SK-N-SH treated with all-trans-retinoic acid at 6 μM for 48 hours (cell line): ENCODE data around the gene SAT1.

ENCODE experiments used
- ATAC-seq: fragments of 200-7000 bp; cut with Tn5 transposase; 3 replicates; pipeline ENCODE4 v1.9.1; 2020; ENCODE audit warnings: mild to moderate bottlenecking, moderate library complexity
- ARNTL ChIP-seq: fragments of 450-650 bp; formaldehyde crosslinking; IDR thresholded peaks from 2 replicates; pipeline ENCODE4 v1.5.0; 2020; ENCODE audit warnings: low read depth, mild to moderate bottlenecking, moderate library complexity, borderline replicate concordance
- BACH2 ChIP-seq: fragments of 250-450 bp; sonication (Bioruptor Pico); IDR thresholded peaks from 2 replicates; pipeline ENCODE4 v1.9.0; 2021; ENCODE audit warnings: mild to moderate bottlenecking, borderline replicate concordance
- CSDC2 ChIP-seq: fragments of 250-450 bp; sonication (Bioruptor Pico); IDR thresholded peaks from 2 replicates; pipeline ENCODE4 v1.5.0; 2020; ENCODE audit warnings: mild to moderate bottlenecking, moderate library complexity
- GLIS3 ChIP-seq: fragments of 250-450 bp; sonication (Bioruptor Pico); IDR thresholded peaks from 2 replicates; pipeline ENCODE4 v1.5.0; 2020; ENCODE audit warnings: mild to moderate bottlenecking, moderate library complexity
- OSR1 ChIP-seq: fragments of 250-450 bp; sonication (Bioruptor Pico); IDR thresholded peaks from 2 replicates; pipeline ENCODE4 v1.8.0; 2022; ENCODE audit warnings: moderate library complexity, mild to moderate bottlenecking, inconsistent platforms
- PPARA ChIP-seq: fragments of 250-450 bp; sonication (Bioruptor Pico); IDR thresholded peaks from 2 replicates; pipeline ENCODE4 v1.5.0; 2020; ENCODE audit warnings: mild to moderate bottlenecking, borderline replicate concordance
- RARB ChIP-seq: fragments of 250-450 bp; sonication (Bioruptor Pico); IDR thresholded peaks from 2 replicates; pipeline ENCODE4 v1.8.0; 2021; ENCODE audit warnings: mild to moderate bottlenecking, moderate library complexity
- SNAI2 ChIP-seq: fragments of 250-450 bp; sonication (Bioruptor Pico); IDR thresholded peaks from 2 replicates; pipeline ENCODE4 v1.5.0; 2020; ENCODE audit warnings: mild to moderate bottlenecking, moderate library complexity
- TCF4 ChIP-seq: fragments of 250-450 bp; sonication (Bioruptor Pico); IDR thresholded peaks from 2 replicates; pipeline ENCODE4 v1.8.0; 2021; ENCODE audit warnings: mild to moderate bottlenecking, moderate library complexity, borderline replicate concordance
- ZFP3 ChIP-seq: fragments of 250-450 bp; sonication (Bioruptor Pico); IDR thresholded peaks from 2 replicates; pipeline ENCODE4 v1.5.0; 2020; ENCODE audit warnings: mild to moderate bottlenecking, moderate library complexity
- ZFP30 ChIP-seq: fragments of 450-650 bp; formaldehyde crosslinking; IDR thresholded peaks from 2 replicates; pipeline ENCODE4 v1.5.0; 2022; ENCODE audit warnings: mild to moderate bottlenecking, moderate library complexity
- ZNF565 ChIP-seq: fragments of 450-650 bp; formaldehyde crosslinking; conservative IDR thresholded peaks from 2 replicates; pipeline ENCODE4 v1.5.0; 2020; ENCODE audit warnings: low read depth, mild to moderate bottlenecking, moderate library complexity
- ZNF70 ChIP-seq: fragments of 450-650 bp; formaldehyde crosslinking; IDR thresholded peaks from 2 replicates; pipeline ENCODE4 v1.5.0; 2020; ENCODE audit warnings: mild to moderate bottlenecking, moderate library complexity
- TF ChIP-seq, protein P1 (sequence below): fragments of 250-450 bp; sonication (Bioruptor Pico); IDR thresholded peaks from 2 replicates; pipeline ENCODE4 v1.8.0; 2021; ENCODE audit warnings: low read depth, mild to moderate bottlenecking, moderate library complexity, borderline replicate concordance
- TF ChIP-seq, protein P2 (sequence below): fragments of 250-450 bp; sonication (Bioruptor Pico); IDR thresholded peaks from 2 replicates; pipeline ENCODE4 v1.5.1; 2021; ENCODE audit warnings: mild to moderate bottlenecking, moderate library complexity
- TF ChIP-seq, protein P3 (sequence below): fragments of 250-450 bp; sonication (Bioruptor Pico); IDR thresholded peaks from 2 replicates; pipeline ENCODE4 v1.5.0; 2020; ENCODE audit warnings: mild to moderate bottlenecking, moderate library complexity
- TF ChIP-seq, protein P4 (sequence below): fragments of 250-450 bp; sonication (Bioruptor Pico); IDR thresholded peaks from 2 replicates; pipeline ENCODE4 v1.5.1; 2020; ENCODE audit warnings: low read depth, mild to moderate bottlenecking, moderate library complexity

Gene SAT1

DNA sequence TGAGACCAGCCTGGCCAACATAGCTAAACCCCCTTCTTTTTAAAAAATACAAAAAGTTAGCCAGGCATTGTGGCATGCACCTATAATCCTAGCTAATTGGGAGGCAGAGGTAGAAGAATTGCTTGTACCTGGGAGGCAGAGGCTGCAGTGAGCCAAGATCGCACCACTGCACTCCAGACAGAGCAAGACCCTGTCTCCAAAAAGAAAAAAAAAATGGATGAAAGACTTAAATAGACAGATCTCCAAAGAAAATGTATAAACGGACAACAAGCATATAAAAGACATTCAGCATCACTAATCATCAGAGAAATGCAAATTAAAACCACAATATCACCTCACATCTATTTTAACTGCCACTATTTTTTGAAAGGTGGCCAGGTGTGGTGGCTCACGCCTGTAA lies 6.6 kb upstream of the SAT1 start:
- TF ChIP-seq, protein P1, sequence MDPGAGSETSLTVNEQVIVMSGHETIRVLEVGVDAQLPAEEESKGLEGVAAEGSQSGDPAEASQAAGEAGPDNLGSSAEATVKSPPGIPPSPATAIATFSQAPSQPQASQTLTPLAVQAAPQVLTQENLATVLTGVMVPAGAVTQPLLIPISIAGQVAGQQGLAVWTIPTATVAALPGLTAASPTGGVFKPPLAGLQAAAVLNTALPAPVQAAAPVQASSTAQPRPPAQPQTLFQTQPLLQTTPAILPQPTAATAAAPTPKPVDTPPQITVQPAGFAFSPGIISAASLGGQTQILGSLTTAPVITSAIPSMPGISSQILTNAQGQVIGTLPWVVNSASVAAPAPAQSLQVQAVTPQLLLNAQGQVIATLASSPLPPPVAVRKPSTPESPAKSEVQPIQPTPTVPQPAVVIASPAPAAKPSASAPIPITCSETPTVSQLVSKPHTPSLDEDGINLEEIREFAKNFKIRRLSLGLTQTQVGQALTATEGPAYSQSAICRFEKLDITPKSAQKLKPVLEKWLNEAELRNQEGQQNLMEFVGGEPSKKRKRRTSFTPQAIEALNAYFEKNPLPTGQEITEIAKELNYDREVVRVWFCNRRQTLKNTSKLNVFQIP (CRISPR knock-in tag), result no peak
- TF ChIP-seq TCF4, result no peak
- no peak for ATAC-seq

DNA sequence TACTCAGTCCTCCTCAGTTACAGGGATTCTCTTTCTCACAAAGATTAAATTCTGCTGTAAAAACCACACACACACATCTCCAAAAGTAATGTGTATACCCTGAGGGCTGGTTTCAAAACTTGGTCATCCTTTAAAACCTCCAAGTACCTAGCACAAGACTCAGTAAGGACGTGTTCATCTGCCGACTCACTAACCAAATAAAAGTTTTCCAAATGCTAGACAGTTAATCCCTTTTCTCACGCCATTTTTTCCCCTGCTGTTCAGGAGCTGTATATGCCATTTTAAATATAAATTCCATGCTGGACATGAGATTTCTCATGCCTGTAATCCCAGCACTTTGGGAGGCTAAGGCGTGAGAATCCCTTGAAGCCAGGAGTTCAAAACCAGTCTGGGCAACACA lies 3.9 kb upstream of the SAT1 start:
- TF ChIP-seq GLIS3 (no peak), ZNF70 (CRISPR knock-in tag) (no peak), OSR1 (CRISPR knock-in tag) (no peak), CSDC2 (CRISPR knock-in tag) (no peak)

DNA sequence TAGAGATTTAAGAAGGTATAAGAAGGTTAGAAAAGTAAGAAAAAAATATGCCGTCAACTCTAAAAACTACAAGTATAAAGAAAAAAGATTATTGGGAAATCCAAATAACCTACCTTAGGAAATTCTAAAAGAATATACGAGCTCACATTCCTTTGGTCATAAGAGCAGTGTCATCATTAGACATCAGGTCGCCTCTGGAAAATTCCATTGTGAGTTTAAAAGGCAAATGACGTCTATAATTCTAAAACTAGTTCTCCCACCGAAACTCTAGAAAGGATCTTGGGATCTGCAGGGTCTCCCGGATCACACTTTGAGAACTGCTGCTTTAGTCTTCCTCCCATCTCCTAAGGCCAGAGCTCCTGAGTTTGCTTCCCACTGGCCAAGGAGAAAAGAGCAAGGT lies 518 bp upstream of the SAT1 start:
- TF ChIP-seq PPARA (CRISPR knock-in tag), result no peak
- TF ChIP-seq ARNTL (CRISPR knock-in tag), result no peak
- no peak for TF ChIP-seq RARB (CRISPR knock-in tag)
- TF ChIP-seq, protein P2, sequence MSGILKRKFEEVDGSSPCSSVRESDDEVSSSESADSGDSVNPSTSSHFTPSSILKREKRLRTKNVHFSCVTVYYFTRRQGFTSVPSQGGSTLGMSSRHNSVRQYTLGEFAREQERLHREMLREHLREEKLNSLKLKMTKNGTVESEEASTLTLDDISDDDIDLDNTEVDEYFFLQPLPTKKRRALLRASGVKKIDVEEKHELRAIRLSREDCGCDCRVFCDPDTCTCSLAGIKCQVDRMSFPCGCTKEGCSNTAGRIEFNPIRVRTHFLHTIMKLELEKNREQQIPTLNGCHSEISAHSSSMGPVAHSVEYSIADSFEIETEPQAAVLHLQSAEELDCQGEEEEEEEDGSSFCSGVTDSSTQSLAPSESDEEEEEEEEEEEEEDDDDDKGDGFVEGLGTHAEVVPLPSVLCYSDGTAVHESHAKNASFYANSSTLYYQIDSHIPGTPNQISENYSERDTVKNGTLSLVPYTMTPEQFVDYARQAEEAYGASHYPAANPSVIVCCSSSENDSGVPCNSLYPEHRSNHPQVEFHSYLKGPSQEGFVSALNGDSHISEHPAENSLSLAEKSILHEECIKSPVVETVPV (CRISPR knock-in tag), result no peak
- no peak for TF ChIP-seq BACH2
- no peak; the same call in 1 of the 2 replicates for TF ChIP-seq ZFP3 (CRISPR knock-in tag)
- TF ChIP-seq CSDC2 (CRISPR knock-in tag), result no peak
- no peak for TF ChIP-seq GLIS3
- TF ChIP-seq, protein P3, sequence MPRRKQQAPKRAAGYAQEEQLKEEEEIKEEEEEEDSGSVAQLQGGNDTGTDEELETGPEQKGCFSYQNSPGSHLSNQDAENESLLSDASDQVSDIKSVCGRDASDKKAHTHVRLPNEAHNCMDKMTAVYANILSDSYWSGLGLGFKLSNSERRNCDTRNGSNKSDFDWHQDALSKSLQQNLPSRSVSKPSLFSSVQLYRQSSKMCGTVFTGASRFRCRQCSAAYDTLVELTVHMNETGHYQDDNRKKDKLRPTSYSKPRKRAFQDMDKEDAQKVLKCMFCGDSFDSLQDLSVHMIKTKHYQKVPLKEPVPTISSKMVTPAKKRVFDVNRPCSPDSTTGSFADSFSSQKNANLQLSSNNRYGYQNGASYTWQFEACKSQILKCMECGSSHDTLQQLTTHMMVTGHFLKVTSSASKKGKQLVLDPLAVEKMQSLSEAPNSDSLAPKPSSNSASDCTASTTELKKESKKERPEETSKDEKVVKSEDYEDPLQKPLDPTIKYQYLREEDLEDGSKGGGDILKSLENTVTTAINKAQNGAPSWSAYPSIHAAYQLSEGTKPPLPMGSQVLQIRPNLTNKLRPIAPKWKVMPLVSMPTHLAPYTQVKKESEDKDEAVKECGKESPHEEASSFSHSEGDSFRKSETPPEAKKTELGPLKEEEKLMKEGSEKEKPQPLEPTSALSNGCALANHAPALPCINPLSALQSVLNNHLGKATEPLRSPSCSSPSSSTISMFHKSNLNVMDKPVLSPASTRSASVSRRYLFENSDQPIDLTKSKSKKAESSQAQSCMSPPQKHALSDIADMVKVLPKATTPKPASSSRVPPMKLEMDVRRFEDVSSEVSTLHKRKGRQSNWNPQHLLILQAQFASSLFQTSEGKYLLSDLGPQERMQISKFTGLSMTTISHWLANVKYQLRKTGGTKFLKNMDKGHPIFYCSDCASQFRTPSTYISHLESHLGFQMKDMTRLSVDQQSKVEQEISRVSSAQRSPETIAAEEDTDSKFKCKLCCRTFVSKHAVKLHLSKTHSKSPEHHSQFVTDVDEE (CRISPR knock-in tag), result no peak
- TF ChIP-seq, protein P1 (CRISPR knock-in tag), result no peak
- TF ChIP-seq SNAI2 (CRISPR knock-in tag), result no peak
- TF ChIP-seq, protein P4, sequence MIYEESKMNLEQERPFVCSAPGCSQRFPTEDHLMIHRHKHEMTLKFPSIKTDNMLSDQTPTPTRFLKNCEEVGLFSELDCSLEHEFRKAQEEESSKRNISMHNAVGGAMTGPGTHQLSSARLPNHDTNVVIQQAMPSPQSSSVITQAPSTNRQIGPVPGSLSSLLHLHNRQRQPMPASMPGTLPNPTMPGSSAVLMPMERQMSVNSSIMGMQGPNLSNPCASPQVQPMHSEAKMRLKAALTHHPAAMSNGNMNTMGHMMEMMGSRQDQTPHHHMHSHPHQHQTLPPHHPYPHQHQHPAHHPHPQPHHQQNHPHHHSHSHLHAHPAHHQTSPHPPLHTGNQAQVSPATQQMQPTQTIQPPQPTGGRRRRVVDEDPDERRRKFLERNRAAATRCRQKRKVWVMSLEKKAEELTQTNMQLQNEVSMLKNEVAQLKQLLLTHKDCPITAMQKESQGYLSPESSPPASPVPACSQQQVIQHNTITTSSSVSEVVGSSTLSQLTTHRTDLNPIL, result no peak
- no peak for TF ChIP-seq ZNF565 (CRISPR knock-in tag)
- TF ChIP-seq ZFP30 (CRISPR knock-in tag), result no peak
- no peak for TF ChIP-seq TCF4
- TF ChIP-seq OSR1 (CRISPR knock-in tag), result no peak
- no peak for ATAC-seq

More for the DNA sequence above, 3.9 kb upstream of the SAT1 start:
- ATAC-seq, result no peak

DNA sequence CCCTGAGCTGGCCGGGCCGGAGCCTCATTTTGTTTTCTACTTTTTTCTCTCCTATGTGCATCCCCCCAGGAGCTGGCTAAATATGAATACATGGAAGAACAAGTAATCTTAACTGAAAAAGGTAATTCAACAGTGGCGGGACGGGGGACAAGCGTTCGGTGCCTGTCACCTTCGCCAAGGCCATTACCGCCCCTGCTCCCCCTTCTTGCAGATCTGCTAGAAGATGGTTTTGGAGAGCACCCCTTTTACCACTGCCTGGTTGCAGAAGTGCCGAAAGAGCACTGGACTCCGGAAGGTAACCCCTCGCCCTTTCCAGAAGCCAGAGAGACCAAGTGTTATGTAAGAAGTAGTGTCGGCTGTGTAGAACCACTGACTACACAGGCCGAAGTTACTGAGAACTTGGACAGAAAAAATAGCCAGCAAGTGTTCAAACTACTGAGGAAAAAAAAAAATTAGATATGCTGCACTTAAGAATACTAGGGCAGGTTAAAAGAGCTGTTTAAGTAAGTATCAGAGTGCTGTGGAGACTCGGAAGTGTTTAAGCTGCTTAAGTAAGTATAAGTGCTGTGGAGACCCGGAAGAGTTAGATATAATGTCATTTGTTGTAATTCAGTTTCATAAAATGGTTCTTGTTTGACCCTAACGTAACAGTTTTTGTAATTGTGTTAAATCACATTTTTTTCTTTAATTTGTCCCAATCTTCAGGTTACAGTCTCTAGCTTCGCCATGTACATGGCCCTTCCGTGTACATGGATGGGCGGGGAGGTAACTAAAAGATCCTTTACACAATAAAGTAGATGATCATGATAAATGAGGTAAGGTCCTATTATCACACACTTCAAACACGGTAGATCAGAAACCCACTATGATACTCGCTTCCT lies 856 bp downstream of the SAT1 start:
- TF ChIP-seq TCF4 (no peak), SNAI2 (CRISPR knock-in tag) (no peak), ZFP3 (CRISPR knock-in tag) (no peak), CSDC2 (CRISPR knock-in tag) (no peak), GLIS3 (no peak)
- TF ChIP-seq, protein P2 (CRISPR knock-in tag), result no peak
- TF ChIP-seq, all 23 proteins: peak for 0
- ATAC-seq, result no peak
